ENCODE results near the gene NCKAP5. TPM values are rescaled to one million over a fixed set of nuclear protein-coding genes. Genes with fewer than 3 reads are reported as not detected.

The NCKAP5 gene
- total and polyA plus RNA-seq, 2 of the 13 experiments (the other 11 are each of a cell fraction or from before 2014, with no cell fraction given) = 0.01 TPM; not detected in 1

- no TSS peak for BruUV-seq (replicated peaks)
- Histone ChIP-seq H3K79me2 (ENCODE audit: insufficient read depth, low read length) (no peaks in the 10 kb centered on the region), H3K9me3 (ENCODE audit: low read length) (peaks cover 29% of the 10 kb centered on the region), H4K20me1 (ENCODE audit: insufficient read depth, low read length) (no peaks in the 10 kb centered on the region), H2AFZ (ENCODE audit: low read length) (no peak overlapping the region), H3K4me1 (ENCODE audit: insufficient read depth, low read length) (no peaks in the 10 kb centered on the region), H3K36me3 (replicated peaks in 1 of 2; ENCODE audit: control insufficient read depth in 1 of 2, insufficient read depth in 2 of 2, low read length in 2 of 2) (no peaks in the 10 kb centered on the region), H3K27me3 (ENCODE audit: control insufficient read depth in 1 of 2, insufficient read depth in 2 of 2, low read length in 2 of 2) (no peaks in the 10 kb centered on the region), H3K4me2 (ENCODE audit: low read depth, low read length) (no peak overlapping the region), H3K27ac (ENCODE audit: extremely low read length, insufficient read depth, low read length) (no peak overlapping the region), H3K4me3 (replicated peaks in 1 of 3; ENCODE audit: insufficient read depth in 1 of 3, low read depth in 2 of 3, low read length in 3 of 3) (no peak overlapping the region), H3K9ac (ENCODE audit: insufficient read depth, low read depth, low read length) (no peak overlapping the region)
- in situ Hi-C loops (cut with HindIII; ENCODE audit: extremely low pct_ligation_motif_present, low pct_unique_long_range_greater_than_20kb) = no loop called here
- CTCF ChIA-PET (ENCODE audit: low intra/inter-chr PET ratio, low total read pairs) = no interaction called here
- FAIRE-seq (no peak), ATAC-seq (no peak), DNase-seq (ENCODE audit: low spot score) (no peak)
- TF ChIP-seq ZNF33B (CRISPR knock-in tag; IDR thresholded peaks at IDR 0.05) (no peak), ZNF616 (CRISPR knock-in tag; IDR thresholded peaks at IDR 0.05; ENCODE audit: low read depth) (no peak), ZNF776 (CRISPR knock-in tag; IDR thresholded peaks at IDR 0.05) (no peak), NR2F1 (CRISPR knock-in tag; IDR thresholded peaks at IDR 0.05) (no peak), ISX (CRISPR knock-in tag; conservative IDR thresholded peaks at IDR 0.05) (no peak), KDM4B (CRISPR knock-in tag; IDR thresholded peaks at IDR 0.05) (no peak), ATF3 (CRISPR knock-in tag; IDR thresholded peaks at IDR 0.05) (no peak), ZNF205 (CRISPR knock-in tag; IDR thresholded peaks at IDR 0.05) (no peak)
- POLR2A ChIA-PET = no interaction called here
- intact Hi-C loops (cut with micrococcal nuclease; ENCODE audit: unreplicated experiment) = no loop called here
- WGBS (ENCODE audit: low lambda C conversion rate) = 34% methylated on average over 3 of the region's 3 CpGs
These were observed 792.0 kb downstream of the NCKAP5 start for GRCh38 chr2:132776287-132776686.

DNA sequence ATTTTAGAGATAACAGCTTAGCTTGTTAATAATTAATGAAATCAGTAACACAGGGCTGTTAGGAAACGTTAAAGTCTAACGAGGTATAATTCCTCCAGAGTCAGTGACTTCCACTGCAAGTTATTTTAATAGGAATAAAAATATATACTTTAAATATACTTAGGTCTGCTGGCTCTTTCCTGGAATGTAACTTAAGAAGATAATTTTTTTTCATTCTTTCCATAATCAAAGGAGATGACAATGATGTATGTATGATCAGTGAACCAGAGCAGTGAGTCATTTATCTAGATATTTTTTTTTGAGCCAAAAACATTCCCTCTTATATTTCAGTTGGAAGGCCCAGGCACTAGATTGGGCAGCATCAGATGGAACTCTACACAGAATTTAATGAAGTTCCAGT lies 794.1 kb downstream of the NCKAP5 start:
- H3K9ac ChIP-seq (ENCODE audit: insufficient read depth, low read depth, low read length) = no peak overlapping the region
- no TSS peak for BruUV-seq (replicated peaks)
- in situ Hi-C loops (cut with HindIII; ENCODE audit: extremely low pct_ligation_motif_present, low pct_unique_long_range_greater_than_20kb) = no loop called here
- H3K79me2 ChIP-seq (ENCODE audit: insufficient read depth, low read length) = no peaks in the 10 kb centered on the region
- H3K4me3 ChIP-seq (replicated peaks in 1 of 3; ENCODE audit: insufficient read depth in 1 of 3, low read depth in 2 of 3, low read length in 3 of 3) = no peak overlapping the region
- peaks cover 43% of the 10 kb centered on the region for H3K9me3 ChIP-seq (ENCODE audit: low read length)
- ATAC-seq (no peak), DNase-seq (ENCODE audit: low spot score) (no peak), FAIRE-seq (no peak)
- intact Hi-C loops (cut with micrococcal nuclease; ENCODE audit: unreplicated experiment) = no loop called here
- H3K4me1 ChIP-seq (ENCODE audit: insufficient read depth, low read length) = no peaks in the 10 kb centered on the region
- no peak overlapping the region for H3K4me2 ChIP-seq (ENCODE audit: low read depth, low read length)
- no peaks in the 10 kb centered on the region for H3K27me3 ChIP-seq (ENCODE audit: control insufficient read depth in 1 of 2, insufficient read depth in 2 of 2, low read length in 2 of 2)
- ChIA-PET POLR2A (no interaction called here), CTCF (ENCODE audit: low intra/inter-chr PET ratio, low total read pairs) (no interaction called here)
- H2AFZ ChIP-seq (ENCODE audit: low read length) = no peak overlapping the region
- no peak overlapping the region for H3K27ac ChIP-seq (ENCODE audit: extremely low read length, insufficient read depth, low read length)
- H4K20me1 ChIP-seq (ENCODE audit: insufficient read depth, low read length) = no peaks in the 10 kb centered on the region
- no peaks in the 10 kb centered on the region for H3K36me3 ChIP-seq (replicated peaks in 1 of 2; ENCODE audit: control insufficient read depth in 1 of 2, insufficient read depth in 2 of 2, low read length in 2 of 2)
- WGBS (ENCODE audit: low lambda C conversion rate) = 11% methylated on average over 2 of the region's 2 CpGs
- TF ChIP-seq CBX5 (CRISPR knock-in tag; IDR thresholded peaks at IDR 0.05; ENCODE audit: borderline replicate concordance) = no peak
- no peak for TF ChIP-seq TBX2 (CRISPR knock-in tag; IDR thresholded peaks at IDR 0.05; ENCODE audit: borderline replicate concordance)
- TF ChIP-seq, protein P1, sequence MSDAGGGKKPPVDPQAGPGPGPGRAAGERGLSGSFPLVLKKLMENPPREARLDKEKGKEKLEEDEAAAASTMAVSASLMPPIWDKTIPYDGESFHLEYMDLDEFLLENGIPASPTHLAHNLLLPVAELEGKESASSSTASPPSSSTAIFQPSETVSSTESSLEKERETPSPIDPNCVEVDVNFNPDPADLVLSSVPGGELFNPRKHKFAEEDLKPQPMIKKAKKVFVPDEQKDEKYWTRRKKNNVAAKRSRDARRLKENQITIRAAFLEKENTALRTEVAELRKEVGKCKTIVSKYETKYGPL (CRISPR knock-in tag; IDR thresholded peaks at IDR 0.05) = no peak
- TF ChIP-seq TRIM24 (CRISPR knock-in tag; IDR thresholded peaks at IDR 0.05) = no peak
- no peak for TF ChIP-seq ARNTL (CRISPR knock-in tag; IDR thresholded peaks at IDR 0.05)
- TF ChIP-seq ISX (CRISPR knock-in tag; conservative IDR thresholded peaks at IDR 0.05) = no peak
- no peak for TF ChIP-seq NCOR1 (IDR thresholded peaks at IDR 0.05; ENCODE audit: borderline replicate concordance, low read length)
- no peak for TF ChIP-seq ZNF782 (CRISPR knock-in tag; IDR thresholded peaks at IDR 0.05; ENCODE audit: borderline replicate concordance)
- TF ChIP-seq RFX3 (CRISPR knock-in tag; IDR thresholded peaks at IDR 0.05) = no peak
- no peak for TF ChIP-seq ZGPAT (CRISPR knock-in tag; IDR thresholded peaks at IDR 0.05)

All from HepG2 (cell line).